ENCODE results near the gene CFAP97D1. TPM values are rescaled to one million over a fixed set of nuclear protein-coding genes. Genes with fewer than 3 reads are reported as not detected.
A peak's percentile ranks its signal among the peaks of the same experiment; 100 is the strongest.

CFAP97D1 gene
- total RNA-seq, 2 donors from 2014 or later: not detected

- no peak overlapping the region for H3K4me3 ChIP-seq
- no peak for DNase-seq (ENCODE audit: low spot score)
- no peak for TF ChIP-seq CTCF (IDR thresholded peaks at IDR 0.05)
- no peaks in the 10 kb centered on the region for H3K27me3 ChIP-seq
- peaks cover 98% of the 10 kb centered on the region for H3K36me3 ChIP-seq
- H3K4me1 ChIP-seq: peaks cover 0 to 2% of the 10 kb centered on the region in 2 donors
- no peaks in the 10 kb centered on the region for H3K9me3 ChIP-seq
- H3K27ac ChIP-seq: no peak overlapping the region
Observed at GRCh38 chr17:43812396-43813265, 32.4 kb downstream of the CFAP97D1 start.

- no peak overlapping the region for H3K27ac ChIP-seq
- no peak for DNase-seq (ENCODE audit: low spot score)
- TF ChIP-seq CTCF (IDR thresholded peaks at IDR 0.05): no peak
- peaks cover 0 to 10% of the 10 kb centered on the region in 2 donors for H3K4me1 ChIP-seq
- no peaks in the 10 kb centered on the region for H3K27me3 ChIP-seq
- no peak overlapping the region for H3K4me3 ChIP-seq
- H3K9me3 ChIP-seq: no peaks in the 10 kb centered on the region
- H3K36me3 ChIP-seq: peaks cover 98% of the 10 kb centered on the region
Observed at GRCh38 chr17:43813386-43813785, 33.2 kb downstream of the CFAP97D1 start.

GRCh38 chr17:43814026-43814425 is 33.8 kb downstream of the CFAP97D1 start:
- no peak for DNase-seq (ENCODE audit: low spot score)
- Histone ChIP-seq H3K4me3 (no peak overlapping the region), H3K27ac (peak overlapping the region in 1 of 2 donors; percentile 39), H3K36me3 (peaks cover 98% of the 10 kb centered on the region), H3K9me3 (no peaks in the 10 kb centered on the region), H3K27me3 (no peaks in the 10 kb centered on the region), H3K4me1 (peaks cover 0 to 11% of the 10 kb centered on the region in 2 donors)
- no peak for TF ChIP-seq CTCF (IDR thresholded peaks at IDR 0.05)

- Histone ChIP-seq H3K9me3 (no peaks in the 10 kb centered on the region), H3K4me3 (no peak overlapping the region), H3K4me1 (peaks cover 0 to 11% of the 10 kb centered on the region in 2 donors), H3K36me3 (peaks cover 100% of the 10 kb centered on the region), H3K27me3 (no peaks in the 10 kb centered on the region), H3K27ac (peak overlapping the region in 1 of 2 donors; percentile 39)
- TF ChIP-seq CTCF (IDR thresholded peaks at IDR 0.05): no peak
- no peak for DNase-seq (ENCODE audit: low spot score)
Observed at GRCh38 chr17:43814714-43815113, 34.5 kb downstream of the CFAP97D1 start.

- Histone ChIP-seq H3K27ac (peak overlapping the region; percentile 48 to 52), H3K36me3 (peaks cover 98% of the 10 kb centered on the region)
Observed at GRCh38 chr17:43816336-43817320, 36.4 kb downstream of the CFAP97D1 start.

More at GRCh38 chr17:43816336-43817320, 36.4 kb downstream of the CFAP97D1 start:
- TF ChIP-seq CTCF (IDR thresholded peaks at IDR 0.05): no peak
- no peaks in the 10 kb centered on the region for H3K27me3 ChIP-seq
- H3K9me3 ChIP-seq: no peaks in the 10 kb centered on the region
- no peak overlapping the region for H3K4me3 ChIP-seq
- H3K4me1 ChIP-seq: peaks cover 0 to 21% of the 10 kb centered on the region in 2 donors
- DNase-seq (ENCODE audit: low spot score): no peak
